K562 (cell line): ENCODE data around the gene STAT4. TPM values are rescaled to one million over a fixed set of nuclear protein-coding genes. Genes with fewer than 3 reads are reported as not detected.

ENCODE experiments used
- ATAC-seq: fragments of 200-7000 bp; cut with Tn5 transposase; 3 replicates; pipeline ENCODE4 v1.9.1; 2020; ENCODE audit warnings: moderate library complexity
- BruUV-seq: library from RNA; stranded (reverse); fragments of 400-500 nt; replicated peaks from 2 replicates; lab custom pipeline; 2021; lab: Mats Ljungman, UMichigan
- CTCF ChIA-PET: fragments of 300-600 bp; formaldehyde crosslinking; extraction: SDS; loops from one replicate; lab custom pipeline; 2021; ENCODE audit warnings: low intra/inter-chr PET ratio; lab: Yijun Ruan, JAX
- POLR2A ChIA-PET: fragments of 300-600, 350-650 bp; sonication (Branson Sonifier 250); formaldehyde crosslinking; extraction: SDS; loops from one replicate; lab custom pipeline; 2021; ENCODE audit warnings: antibody characterized with exemption, inconsistent platforms; lab: Yijun Ruan, JAX
- DNase-seq, 4 experiments: peaks; one replicate each; pipeline versions ENCODE4 v3.0.0 to v3.0.0-alpha.2; 2011 to 2018; ENCODE audit warnings: low spot score in 3 of 4, mixed read lengths in 3 of 4; ENCODE audit errors: extremely low read depth in 1 of 4
- FAIRE-seq: peaks from 2 replicates; lab custom pipeline; 2011; peaks lifted over from hg19 to GRCh38; lab: Jason Lieb, UNC
- H2AFZ ChIP-seq: 2 replicates; pipeline ENCODE4 v1.6.0; 2011; ENCODE audit warnings: low read depth, low read length, control low read depth, inconsistent platforms
- H3K27ac ChIP-seq: fragments of 200-600 bp; 3 replicates; pipeline ENCODE4 v1.8.0; 2011; ENCODE audit warnings: low read depth, mild to moderate bottlenecking, control low read depth, inconsistent platforms, low read length, moderate library complexity, mixed read lengths; ENCODE audit errors: extremely low read depth
- H3K27me3 ChIP-seq, 2 experiments: fragments of 300-600 bp in 1 of 2; 2 replicates in 1 of 2; 3 replicates in 1 of 2; pipeline versions ENCODE4 v1.6.0 to v1.8.0; 2011; ENCODE audit warnings: inconsistent platforms in 2 of 2, low read length in 2 of 2, mild to moderate bottlenecking in 1 of 2, mixed read lengths in 1 of 2, moderate library complexity in 1 of 2; ENCODE audit not compliant: control insufficient read depth in 2 of 2, insufficient read depth in 2 of 2
- H3K36me3 ChIP-seq: fragments of 300-600 bp; 3 replicates; pipeline ENCODE4 v1.8.0; 2011; ENCODE audit warnings: mild to moderate bottlenecking, low read length, inconsistent platforms; ENCODE audit not compliant: control insufficient read depth, insufficient read depth
- H3K4me1 ChIP-seq, 2 experiments: fragments of 200-600 bp in 1 of 2; replicated peaks in 1 of 2; 2 replicates in 1 of 2; 3 replicates in 1 of 2; pipeline versions ENCODE4 v1.5.1 to v1.8.0; 2011; ENCODE audit warnings: inconsistent platforms in 2 of 2, low read length in 2 of 2, mild to moderate bottlenecking in 1 of 2, mixed read lengths in 1 of 2, moderate library complexity in 1 of 2; ENCODE audit not compliant: control insufficient read depth in 2 of 2, insufficient read depth in 2 of 2
- H3K4me2 ChIP-seq: 2 replicates; pipeline ENCODE4 v1.6.1; 2011; ENCODE audit warnings: low read length, control low read depth, inconsistent platforms, mixed read lengths; ENCODE audit not compliant: insufficient read depth
- H3K4me3 ChIP-seq: fragments of 200-600 bp; sonication (generic), shearing (Covaris generic); 2 replicates; pipeline ENCODE4 v1.5.1; 2016; ENCODE audit warnings: control low read depth, inconsistent platforms
- H3K79me2 ChIP-seq: fragments of 200-600 bp; 3 replicates; pipeline ENCODE4 v1.8.0; 2011; ENCODE audit warnings: low read length, inconsistent platforms; ENCODE audit not compliant: control insufficient read depth, insufficient read depth
- H3K9ac ChIP-seq, 2 experiments: 2 replicates each; pipeline versions ENCODE4 v1.6.0 to v1.6.1; 2011; ENCODE audit warnings: low read depth in 2 of 2, low read length in 2 of 2, control low read depth in 1 of 2, inconsistent platforms in 1 of 2, mild to moderate bottlenecking in 1 of 2, mixed read lengths in 1 of 2; ENCODE audit not compliant: insufficient read depth in 1 of 2
- H3K9me1 ChIP-seq: one replicate; pipeline ENCODE4 v1.6.0; 2011; ENCODE audit warnings: inconsistent platforms, mild to moderate bottlenecking, low read length, moderate library complexity; ENCODE audit not compliant: control insufficient read depth, insufficient read depth
- H3K9me3 ChIP-seq: replicated peaks from 2 replicates; pipeline ENCODE4 v1.5.1; 2011; ENCODE audit warnings: low read depth, low read length, inconsistent platforms; ENCODE audit not compliant: control insufficient read depth, insufficient read depth
- H4K20me1 ChIP-seq: replicated peaks from 2 replicates; pipeline ENCODE4 v1.6.1; 2011; ENCODE audit warnings: low read length, inconsistent platforms, mixed read lengths; ENCODE audit not compliant: control insufficient read depth, insufficient read depth
- CCNT2 ChIP-seq: IDR thresholded peaks from 2 replicates; pipeline ENCODE4 v1.6.1; 2011; ENCODE audit warnings: borderline replicate concordance, low read depth, mild to moderate bottlenecking, moderate library complexity, mixed read lengths, low read length; ENCODE audit not compliant: insufficient read length; ENCODE audit errors: extremely low read depth
- FOSL1 ChIP-seq: fragments of 200-800 bp; sonication (Bioruptor generic); conservative IDR thresholded peaks from 2 replicates; pipeline ENCODE4 v1.6.1; 2016; ENCODE audit warnings: missing genetic modification characterization, missing compliant biosample characterization
- LCOR ChIP-seq: sonication (generic); formaldehyde crosslinking; IDR thresholded peaks from 2 replicates; pipeline ENCODE4 v1.8.0; 2022; ENCODE audit warnings: mild to moderate bottlenecking, missing genetic modification reagents
- MCM5 ChIP-seq: fragments of 450-650 bp; IDR thresholded peaks from 2 replicates; pipeline ENCODE4 v1.6.1; 2016; ENCODE audit warnings: low read depth
- NR4A1 ChIP-seq, 2 experiments: fragments of 250-450 bp in 1 of 2; fragments of 450-650 bp in 1 of 2; sonication (Bioruptor Pico) in 1 of 2; IDR thresholded peaks; 2 replicates each; pipeline versions ENCODE4 v1.4.0 to v1.6.1; 2016 to 2020; ENCODE audit warnings: mild to moderate bottlenecking in 2 of 2, missing compliant biosample characterization in 1 of 2, missing genetic modification characterization in 1 of 2, moderate library complexity in 1 of 2
- PTTG1 ChIP-seq: fragments of 450-650 bp; IDR thresholded peaks from 2 replicates; pipeline ENCODE4 v1.6.1; 2016; ENCODE audit warnings: low read depth, mild to moderate bottlenecking, missing genetic modification characterization, missing compliant biosample characterization
- SFPQ ChIP-seq: fragments of 200-400 bp; formaldehyde crosslinking; IDR thresholded peaks from 2 replicates; pipeline ENCODE4 v1.6.1; 2017; ENCODE audit warnings: mild to moderate bottlenecking, low read depth, low read length, moderate library complexity
- STAT5B ChIP-seq: fragments of 250-450 bp; sonication (Bioruptor Pico); IDR thresholded peaks from 2 replicates; pipeline ENCODE4 v1.8.0; 2021; ENCODE audit warnings: mild to moderate bottlenecking, inconsistent platforms
- XRCC5 ChIP-seq: fragments of 200-400 bp; formaldehyde crosslinking; IDR thresholded peaks from 2 replicates; pipeline ENCODE4 v1.6.1; 2017; ENCODE audit warnings: low read depth, mild to moderate bottlenecking, low read length
- ZNF253 ChIP-seq: fragments of 250-450 bp; sonication (Bioruptor Pico); conservative IDR thresholded peaks from 2 replicates; pipeline ENCODE4 v1.6.1; 2021; ENCODE audit warnings: mild to moderate bottlenecking
- ZNF398 ChIP-seq: fragments of 250-450 bp; sonication (Bioruptor Pico); IDR thresholded peaks from 2 replicates; pipeline ENCODE4 v1.8.0; 2021; ENCODE audit warnings: moderate library complexity, mild to moderate bottlenecking, inconsistent platforms
- ZNF512 ChIP-seq: IDR thresholded peaks from 2 replicates; pipeline ENCODE4 v1.6.1; 2016; ENCODE audit warnings: missing genetic modification characterization, missing compliant biosample characterization
- ZNF655 ChIP-seq: fragments of 250-450 bp; sonication (Bioruptor Pico); IDR thresholded peaks from 2 replicates; pipeline ENCODE4 v1.5.0; 2021
- WGBS: fragments of 100-300 bp; shearing (Covaris generic); methylation state at CpG from one replicate; pipeline ENCODE4 v1.1.6; 2016; ENCODE audit warnings: low coverage, mixed read lengths; ENCODE audit not compliant: insufficient coverage; ENCODE audit errors: missing lambda C conversion rate; 5-methylcytosine and 5-hydroxymethylcytosine counted together
- in situ Hi-C: fragments of 300-500 bp; cut with MboI; formaldehyde crosslinking; loops from 4 replicates; pipeline ENCODE4 v1.15.0; 2018; ENCODE audit warnings: inconsistent platforms, mixed read lengths
- intact Hi-C: fragments of 100-400 bp; cut with micrococcal nuclease; formaldehyde crosslinking; loops from 2 replicates; pipeline ENCODE4 v1.14.2; 2022
- polyA plus RNA-seq, 8 experiments: library from polyadenylated mRNA; depleted of rRNA in 4 of 8; stranded (reverse) in 5 of 8; unstranded in 3 of 8; fragments of >200 nt; fragmentation: Nextera tagmentation in 2 of 8; fragmentation: Illumina TruSeq in 1 of 8; extraction: Ambion mirVana in 2 of 8; extraction: Trizol in 1 of 8; gene quantifications; 2 replicates each; pipeline versions ENCODE4 v1.2.1 to v1.2.3, GENCODE V29; 2011 to 2014; ENCODE audit warnings: inconsistent platforms in 1 of 8, missing spikeins in 1 of 8
- total RNA-seq, 7 experiments: library from RNA; depleted of rRNA in 6 of 7; stranded (reverse); fragments of >200 nt in 6 of 7; fragmentation: Illumina TruSeq in 2 of 7; extraction: Trizol in 2 of 7; gene quantifications; 2 replicates each; pipeline versions ENCODE4 v1.2.1 to v1.2.3, GENCODE V29; 2011 to 2021; ENCODE audit warnings: low replicate concordance in 1 of 7

STAT4 gene
- total and polyA plus RNA-seq, 9 of the 15 experiments (the other 6 are each of a cell fraction or from before 2014, with no cell fraction given) = 0.01 to 0.06 (median 0.03) TPM; not detected in 6

GRCh38 chr2:191066197-191066918, 84.4 kb downstream of the STAT4 start:
- Histone ChIP-seq H3K79me2 (no peaks in the 10 kb centered on the region), H3K4me1 (no peaks in the 10 kb centered on the region), H4K20me1 (no peaks in the 10 kb centered on the region), H3K36me3 (no peaks in the 10 kb centered on the region), H3K27me3 (no peaks in the 10 kb centered on the region), H3K9me3 (no peaks in the 10 kb centered on the region), H3K9me1 (no peaks in the 10 kb centered on the region), H2AFZ (no peak overlapping the region), H3K4me3 (no peak overlapping the region), H3K9ac (no peak overlapping the region), H3K27ac (no peak overlapping the region), H3K4me2 (no peak overlapping the region)
- in situ Hi-C loops (no loop called here), intact Hi-C loops (no loop called here)
- DNase-seq (no peak), ATAC-seq (no peak), FAIRE-seq (no peak)
- CTCF ChIA-PET = no interaction called here
- POLR2A ChIA-PET = no interaction called here
- no TSS peak for BruUV-seq
- 0% methylated on average over 4 of the region's 4 CpGs for WGBS
- TF ChIP-seq XRCC5 = no peak
- no peak for TF ChIP-seq ZNF512 (tag)
- no peak for TF ChIP-seq FOSL1
- no peak for TF ChIP-seq LCOR (CRISPR knock-in tag)
- TF ChIP-seq MCM5 = no peak
- TF ChIP-seq STAT5B (CRISPR knock-in tag) = no peak
- TF ChIP-seq ZNF398 (CRISPR knock-in tag) = no peak
- TF ChIP-seq ZNF253 (CRISPR knock-in tag) = no peak
- TF ChIP-seq ZNF655 (CRISPR knock-in tag) = no peak
- TF ChIP-seq SFPQ = no peak
- TF ChIP-seq PTTG1 (tag) = no peak
- TF ChIP-seq CCNT2 = no peak
- no peak for TF ChIP-seq NR4A1 (CRISPR knock-in tag; IDR thresholded peaks at IDR 0.05)
- no peak for TF ChIP-seq NR4A1 (tag; IDR thresholded peaks at IDR 0.05)
